Body of pancreas (tissue), 4 donors: ENCODE data around the gene IMMT.

Source experiments
- POLR2A ChIP-seq, 3 donors: fragments of 450-650 bp; IDR thresholded peaks; one replicate each; pipeline ENCODE4 v1.6.1; 2016; ENCODE audit warnings: antibody characterized with exemption in 3 of 3, mild to moderate bottlenecking in 2 of 3
- TF ChIP-seq, protein P1 (sequence below), 7 experiments: fragments of 450-650 bp in 4 of 7; fragments of 200-600 bp in 3 of 7; sonication (generic) in 3 of 7; IDR thresholded peaks; one replicate each; pipeline ENCODE4 v1.5.1; 2016 to 2019; ENCODE audit warnings: antibody characterized with exemption in 7 of 7

DNA sequence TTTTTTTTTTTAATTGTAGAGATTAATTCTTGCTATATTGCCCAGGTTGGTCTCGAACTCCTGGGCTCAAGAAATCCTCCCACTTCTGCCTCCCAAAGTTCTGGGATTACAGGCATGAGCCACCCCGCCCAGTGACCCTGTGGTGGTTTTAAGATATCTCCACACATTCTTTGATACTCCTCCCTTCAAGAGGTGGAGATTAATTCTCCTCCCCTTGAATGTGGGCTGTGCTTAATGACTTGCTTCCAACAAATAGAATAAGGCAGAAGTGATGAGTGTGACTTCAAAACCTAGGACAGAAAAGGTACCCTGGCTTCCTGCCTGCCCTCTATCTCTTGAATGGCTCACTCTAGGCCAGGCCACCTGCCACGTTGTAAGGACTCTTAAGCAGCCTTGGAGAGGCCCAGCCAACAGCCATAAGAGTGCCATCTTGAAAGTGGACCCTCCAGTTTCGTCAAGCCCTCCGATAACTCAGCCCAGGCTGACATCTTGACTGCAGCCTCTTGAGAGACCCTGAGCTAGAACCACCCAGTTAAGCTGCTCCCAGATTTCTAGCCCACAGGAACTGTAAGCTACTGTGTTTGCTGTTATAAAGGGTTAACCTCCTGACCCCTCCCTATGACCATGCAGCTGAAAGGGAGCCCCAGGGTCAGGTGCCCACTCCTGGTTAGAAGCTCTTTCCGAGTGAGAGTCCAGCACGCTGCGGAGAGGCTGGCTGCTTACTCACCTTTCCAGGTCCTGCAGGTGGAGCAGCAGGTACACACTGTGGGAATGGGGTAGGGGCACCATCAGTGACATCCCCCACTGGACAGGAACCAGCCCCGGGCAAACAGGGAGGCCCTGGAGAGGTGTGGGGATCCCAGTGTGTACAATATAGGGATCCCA, 31.6 kb upstream of the IMMT start:
- TF ChIP-seq, protein P1, sequence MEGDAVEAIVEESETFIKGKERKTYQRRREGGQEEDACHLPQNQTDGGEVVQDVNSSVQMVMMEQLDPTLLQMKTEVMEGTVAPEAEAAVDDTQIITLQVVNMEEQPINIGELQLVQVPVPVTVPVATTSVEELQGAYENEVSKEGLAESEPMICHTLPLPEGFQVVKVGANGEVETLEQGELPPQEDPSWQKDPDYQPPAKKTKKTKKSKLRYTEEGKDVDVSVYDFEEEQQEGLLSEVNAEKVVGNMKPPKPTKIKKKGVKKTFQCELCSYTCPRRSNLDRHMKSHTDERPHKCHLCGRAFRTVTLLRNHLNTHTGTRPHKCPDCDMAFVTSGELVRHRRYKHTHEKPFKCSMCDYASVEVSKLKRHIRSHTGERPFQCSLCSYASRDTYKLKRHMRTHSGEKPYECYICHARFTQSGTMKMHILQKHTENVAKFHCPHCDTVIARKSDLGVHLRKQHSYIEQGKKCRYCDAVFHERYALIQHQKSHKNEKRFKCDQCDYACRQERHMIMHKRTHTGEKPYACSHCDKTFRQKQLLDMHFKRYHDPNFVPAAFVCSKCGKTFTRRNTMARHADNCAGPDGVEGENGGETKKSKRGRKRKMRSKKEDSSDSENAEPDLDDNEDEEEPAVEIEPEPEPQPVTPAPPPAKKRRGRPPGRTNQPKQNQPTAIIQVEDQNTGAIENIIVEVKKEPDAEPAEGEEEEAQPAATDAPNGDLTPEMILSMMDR (IDR thresholded peaks at IDR 0.05) = no peak
- TF ChIP-seq POLR2A (IDR thresholded peaks at IDR 0.05) = no peak
